Trophoblast cell (in vitro differentiated cells and primary cell): ENCODE measurements around the gene MTA2.

Experiments
- DNase-seq, 2 donors: peaks; one replicate each; pipeline ENCODE4 v3.0.0-alpha.2; 2016
- H2AFZ ChIP-seq: 2 replicates; pipeline ENCODE4 v1.6.1; 2013; ENCODE audit warnings: low read length, moderate library complexity, mild to moderate bottlenecking; ENCODE audit not compliant: insufficient read depth, poor library complexity
- H2AK5ac ChIP-seq: 2 replicates; pipeline ENCODE4 v1.6.1; 2013; ENCODE audit warnings: mild to moderate bottlenecking, low read length
- H2BK120ac ChIP-seq: 2 replicates; pipeline ENCODE4 v1.6.1; 2013; ENCODE audit warnings: low read length, mild to moderate bottlenecking, moderate library complexity; ENCODE audit not compliant: insufficient read depth, poor library complexity
- H2BK12ac ChIP-seq: 2 replicates; pipeline ENCODE4 v1.6.1; 2013; ENCODE audit warnings: mild to moderate bottlenecking, low read length, moderate library complexity
- H2BK5ac ChIP-seq: 2 replicates; pipeline ENCODE4 v1.6.1; 2013; ENCODE audit warnings: low read length, low read depth, moderate library complexity, mild to moderate bottlenecking; ENCODE audit not compliant: poor library complexity
- H3K14ac ChIP-seq: 2 replicates; pipeline ENCODE4 v1.6.1; 2013; ENCODE audit warnings: mild to moderate bottlenecking, low read length
- H3K18ac ChIP-seq: 2 replicates; pipeline ENCODE4 v1.6.1; 2013; ENCODE audit warnings: mild to moderate bottlenecking, low read length
- H3K23ac ChIP-seq: 2 replicates; pipeline ENCODE4 v1.6.1; 2013; ENCODE audit warnings: low read length
- H3K27ac ChIP-seq: 2 replicates; pipeline ENCODE4 v1.5.1; 2013; ENCODE audit warnings: low read depth, mild to moderate bottlenecking, inconsistent platforms, low read length, moderate library complexity
- H3K27me3 ChIP-seq: 2 replicates; pipeline ENCODE4 v1.6.1; 2013; ENCODE audit warnings: inconsistent platforms, mild to moderate bottlenecking, low read length, moderate library complexity; ENCODE audit not compliant: insufficient read depth
- H3K36me3 ChIP-seq, 2 experiments: 1 replicate in 1 of 2; 2 replicates in 1 of 2; pipeline ENCODE4 v1.6.1; 2013; ENCODE audit warnings: low read length in 2 of 2, mild to moderate bottlenecking in 2 of 2, moderate library complexity in 1 of 2; ENCODE audit not compliant: insufficient read depth in 2 of 2, control insufficient read depth in 1 of 2
- H3K4ac ChIP-seq: 2 replicates; pipeline ENCODE4 v1.6.1; 2013; ENCODE audit warnings: low read depth, mild to moderate bottlenecking, low read length, moderate library complexity
- H3K4me1 ChIP-seq, 2 experiments: 1 replicate in 1 of 2; 2 replicates in 1 of 2; pipeline ENCODE4 v1.6.1; 2013; ENCODE audit warnings: low read length in 2 of 2, mild to moderate bottlenecking in 2 of 2, moderate library complexity in 1 of 2; ENCODE audit not compliant: insufficient read depth in 2 of 2, control insufficient read depth in 1 of 2
- H3K4me2 ChIP-seq: 2 replicates; pipeline ENCODE4 v1.6.1; 2013; ENCODE audit warnings: inconsistent platforms, mild to moderate bottlenecking, low read length, moderate library complexity
- H3K4me3 ChIP-seq: 2 replicates; pipeline ENCODE4 v1.5.1; 2013; ENCODE audit warnings: mild to moderate bottlenecking, low read depth, low read length, inconsistent platforms
- H3K79me1 ChIP-seq: one replicate; pipeline ENCODE4 v1.6.1; 2013; ENCODE audit warnings: low read length
- H3K79me2 ChIP-seq: 2 replicates; pipeline ENCODE4 v1.6.1; 2013; ENCODE audit warnings: low read length, mild to moderate bottlenecking; ENCODE audit not compliant: control insufficient read depth, insufficient read depth, poor library complexity
- H3K9ac ChIP-seq: 2 replicates; pipeline ENCODE4 v1.6.1; 2013; ENCODE audit warnings: mild to moderate bottlenecking, low read length
- H3K9me3 ChIP-seq: 2 replicates; pipeline ENCODE4 v1.6.1; 2013; ENCODE audit warnings: low read depth, mild to moderate bottlenecking, control low read depth, inconsistent platforms, low read length; ENCODE audit not compliant: insufficient read depth
- H4K12ac ChIP-seq: 2 replicates; pipeline ENCODE4 v1.6.1; 2013; ENCODE audit warnings: low read depth, mild to moderate bottlenecking, low read length, moderate library complexity
- H4K8ac ChIP-seq: 2 replicates; pipeline ENCODE4 v1.6.1; 2013; ENCODE audit warnings: low read depth, mild to moderate bottlenecking, low read length, moderate library complexity
- H4K91ac ChIP-seq: one replicate; pipeline ENCODE4 v1.6.1; 2013; ENCODE audit warnings: low read depth, mild to moderate bottlenecking, low read length, moderate library complexity
- WGBS: extraction: QIAGEN DNeasy Blood & Tissue Kit; methylation state at CpG from one replicate; pipeline ENCODE4 v1.1.7; 2013; ENCODE audit warnings: missing lambda C conversion rate; ENCODE audit not compliant: insufficient read length, insufficient coverage; ENCODE audit errors: extremely low coverage; 5-methylcytosine and 5-hydroxymethylcytosine counted together

The MTA2 gene

GRCh38 chr11:62579252-62579651 is 22.4 kb downstream of the MTA2 start:
- Histone ChIP-seq H3K23ac (no peak overlapping the region), H2BK5ac (no peak overlapping the region)

GRCh38 chr11:62578541-62578940 is 23.1 kb downstream of the MTA2 start:
- H3K4ac ChIP-seq: no peak overlapping the region
- no peak overlapping the region for H4K91ac ChIP-seq
- no peaks in the 10 kb centered on the region for H3K9me3 ChIP-seq
- no peak overlapping the region for H2AK5ac ChIP-seq
- no peak overlapping the region for H3K27ac ChIP-seq
- DNase-seq: no peak
- no peak overlapping the region for H2BK12ac ChIP-seq
- peaks cover 5% of the 10 kb centered on the region for H3K79me2 ChIP-seq
- H3K14ac ChIP-seq: no peak overlapping the region
- no peak overlapping the region for H3K9ac ChIP-seq
- no peaks in the 10 kb centered on the region for H3K27me3 ChIP-seq
- H2BK5ac ChIP-seq: no peak overlapping the region
- peaks cover 32 to 39% of the 10 kb centered on the region in 2 experiments for H3K36me3 ChIP-seq
- H4K12ac ChIP-seq: no peak overlapping the region
- H3K4me1 ChIP-seq: peaks cover 7 to 9% of the 10 kb centered on the region in 2 experiments
- H2BK120ac ChIP-seq: no peak overlapping the region
- H3K18ac ChIP-seq: no peak overlapping the region
- no CpG with 5 or more reads among the region's 11 CpGs for WGBS
- no peak overlapping the region for H3K23ac ChIP-seq
- no peak overlapping the region for H4K8ac ChIP-seq
- no peak overlapping the region for H2AFZ ChIP-seq
- no peak overlapping the region for H3K4me2 ChIP-seq
- H3K4me3 ChIP-seq: no peak overlapping the region
- peaks cover 8% of the 10 kb centered on the region for H3K79me1 ChIP-seq

More at GRCh38 chr11:62579252-62579651, 22.4 kb downstream of the MTA2 start:
- H2BK120ac ChIP-seq: no peak overlapping the region
- no peak overlapping the region for H3K18ac ChIP-seq
- no peak for DNase-seq
- H3K27ac ChIP-seq: no peak overlapping the region
- H2AFZ ChIP-seq: no peak overlapping the region
- no peak overlapping the region for H3K4me2 ChIP-seq
- no peak overlapping the region for H3K9ac ChIP-seq
- H2BK12ac ChIP-seq: no peak overlapping the region
- H3K79me2 ChIP-seq: peaks cover 3% of the 10 kb centered on the region
- peaks cover 4% of the 10 kb centered on the region for H3K79me1 ChIP-seq
- no peak overlapping the region for H4K8ac ChIP-seq
- H4K91ac ChIP-seq: no peak overlapping the region
- H3K36me3 ChIP-seq: peaks cover 32 to 39% of the 10 kb centered on the region in 2 experiments
- H3K4me3 ChIP-seq: no peak overlapping the region
- no peak overlapping the region for H3K4ac ChIP-seq
- H4K12ac ChIP-seq: no peak overlapping the region
- H3K4me1 ChIP-seq: peaks cover 7 to 9% of the 10 kb centered on the region in 2 experiments
- no peak overlapping the region for H2AK5ac ChIP-seq
- no peaks in the 10 kb centered on the region for H3K27me3 ChIP-seq
- no peak overlapping the region for H3K14ac ChIP-seq
- H3K9me3 ChIP-seq: no peaks in the 10 kb centered on the region
- no CpG with 5 or more reads among the region's 2 CpGs for WGBS

GRCh38 chr11:62577046-62577714 is 24.5 kb downstream of the MTA2 start:
- Histone ChIP-seq H2BK120ac (no peak overlapping the region), H3K36me3 (peaks cover 35 to 42% of the 10 kb centered on the region in 2 experiments), H4K8ac (no peak overlapping the region), H4K12ac (no peak overlapping the region), H2AK5ac (no peak overlapping the region), H4K91ac (no peak overlapping the region), H3K9me3 (no peaks in the 10 kb centered on the region), H3K9ac (no peak overlapping the region), H2BK5ac (no peak overlapping the region), H3K79me1 (peaks cover 12% of the 10 kb centered on the region), H3K4me3 (no peak overlapping the region), H3K4me1 (peaks cover 11 to 13% of the 10 kb centered on the region in 2 experiments), H2BK12ac (no peak overlapping the region), H3K27me3 (no peaks in the 10 kb centered on the region), H2AFZ (no peak overlapping the region), H3K14ac (no peak overlapping the region), H3K4ac (no peak overlapping the region), H3K23ac (no peak overlapping the region), H3K27ac (no peak overlapping the region), H3K18ac (no peak overlapping the region), H3K79me2 (peaks cover 15% of the 10 kb centered on the region), H3K4me2 (no peak overlapping the region)
- WGBS: no CpG with 5 or more reads among the region's 12 CpGs
- DNase-seq: no peak

GRCh38 chr11:62575837-62576236 is 25.8 kb downstream of the MTA2 start:
- no peak overlapping the region for H2BK5ac ChIP-seq
- no peak overlapping the region for H2BK120ac ChIP-seq
- no peak overlapping the region for H3K14ac ChIP-seq
- no peak for DNase-seq
- no peak overlapping the region for H3K4me3 ChIP-seq
- no peak overlapping the region for H2AK5ac ChIP-seq
- H3K79me1 ChIP-seq: peaks cover 12% of the 10 kb centered on the region
- no peak overlapping the region for H3K23ac ChIP-seq
- no peak overlapping the region for H3K4ac ChIP-seq
- H4K8ac ChIP-seq: no peak overlapping the region
- H4K91ac ChIP-seq: no peak overlapping the region
- H2AFZ ChIP-seq: no peak overlapping the region
- H3K9ac ChIP-seq: no peak overlapping the region
- H3K27ac ChIP-seq: no peak overlapping the region
- peaks cover 15% of the 10 kb centered on the region for H3K79me2 ChIP-seq
- no CpG with 5 or more reads among the region's 14 CpGs for WGBS
- no peak overlapping the region for H3K18ac ChIP-seq
- no peak overlapping the region for H4K12ac ChIP-seq
- no peak overlapping the region for H2BK12ac ChIP-seq
- no peak overlapping the region for H3K4me2 ChIP-seq
- H3K27me3 ChIP-seq: no peaks in the 10 kb centered on the region
- peaks cover 34 to 44% of the 10 kb centered on the region in 2 experiments for H3K36me3 ChIP-seq
- peaks cover 11 to 13% of the 10 kb centered on the region in 2 experiments for H3K4me1 ChIP-seq
- H3K9me3 ChIP-seq: no peaks in the 10 kb centered on the region
